HCT116 (cell line): Measurements from ENCODE around the gene DMXL2. TPM values are rescaled to one million over a fixed set of nuclear protein-coding genes. Genes with fewer than 3 reads are reported as not detected.

Experiments
- ATAC-seq: fragments of 200-7000 bp; cut with Tn5 transposase; 2 replicates; pipeline ENCODE4 v1.9.1; 2020; ENCODE audit warnings: mild to moderate bottlenecking, moderate library complexity
- BruUV-seq: library from RNA; stranded (reverse); fragments of 400-500 nt; replicated peaks from 2 replicates; lab custom pipeline; 2021; lab: Mats Ljungman, UMichigan
- CTCF ChIA-PET: fragments of 300-600 bp; sonication (Branson Sonifier 250); formaldehyde crosslinking; loops from one replicate; lab custom pipeline; 2021; ENCODE audit warnings: antibody characterized with exemption; lab: Charles Lee
- POLR2A ChIA-PET: fragments of 300-600, 350-600 bp; sonication (Branson Sonifier 250); formaldehyde crosslinking; loops from one replicate; lab custom pipeline; 2021; ENCODE audit warnings: antibody characterized with exemption; lab: Charles Lee
- RAD21 ChIA-PET, 2 experiments: fragments of 300-600 bp; sonication (Branson Sonifier 250); formaldehyde crosslinking; loops; one replicate each; lab custom pipeline; 2023; ENCODE audit warnings: low total read pairs in 2 of 2; ENCODE audit not compliant: uncharacterized antibody in 2 of 2, unreplicated experiment in 2 of 2, low non-redundant PET in 1 of 2; lab: Charles Lee
- DNase-seq: peaks from one replicate; pipeline ENCODE4 v3.0.0-alpha.2; 2010; ENCODE audit warnings: low read depth, low spot score
- H2AFZ ChIP-seq: fragments of 200-600 bp; shearing (Covaris generic), sonication (generic); 2 replicates; pipeline ENCODE4 v1.6.1; 2017; ENCODE audit warnings: low read depth, mixed run types, mixed read lengths, antibody characterized with exemption, low read length; ENCODE audit not compliant: poor library complexity, severe bottlenecking
- H3K27ac ChIP-seq: 2 replicates; pipeline ENCODE4 v1.5.1; 2012; ENCODE audit warnings: low read depth, low read length
- H3K27me3 ChIP-seq: fragments of 200-600 bp; sonication (generic); 2 replicates; pipeline ENCODE4 v1.6.1; 2016; ENCODE audit warnings: mixed run types, low read length, mixed read lengths; ENCODE audit not compliant: insufficient read depth
- H3K36me3 ChIP-seq, 2 experiments: fragments of 200-500 bp in 1 of 2; fragments of 200-600 bp in 1 of 2; sonication (Bioruptor generic) in 1 of 2; sonication (generic) in 1 of 2; 2 replicates each; pipeline versions ENCODE4 v1.5.1 to v1.6.1; 2014 to 2016; ENCODE audit warnings: low read length in 2 of 2, inconsistent platforms in 1 of 2, mixed read lengths in 1 of 2, mixed run types in 1 of 2; ENCODE audit not compliant: insufficient read depth in 2 of 2, control insufficient read depth in 1 of 2
- H3K4me1 ChIP-seq, 2 experiments: fragments of 200-600 bp in 1 of 2; sonication (generic) in 1 of 2; 2 replicates each; pipeline versions ENCODE4 v1.5.1 to v1.6.1; 2012 to 2017; ENCODE audit warnings: low read length in 2 of 2, inconsistent platforms in 1 of 2, mild to moderate bottlenecking in 1 of 2, mixed read lengths in 1 of 2, mixed run types in 1 of 2, moderate library complexity in 1 of 2; ENCODE audit not compliant: insufficient read depth in 2 of 2, control insufficient read depth in 1 of 2
- H3K4me2 ChIP-seq: fragments of 200-600 bp; sonication (generic); 2 replicates; pipeline ENCODE4 v1.6.1; 2017; ENCODE audit warnings: mixed run types, low read length, mixed read lengths
- H3K4me3 ChIP-seq, 2 experiments: fragments of 200-600 bp in 1 of 2; sonication (generic) in 1 of 2; replicated peaks in 1 of 2; 2 replicates each; pipeline ENCODE4 v1.5.1; 2011 to 2016; ENCODE audit warnings: low read length in 2 of 2, control low read depth in 1 of 2, low read depth in 1 of 2, mild to moderate bottlenecking in 1 of 2, mixed read lengths in 1 of 2, mixed run types in 1 of 2
- H3K79me2 ChIP-seq: fragments of 200-600 bp; sonication (generic); 2 replicates; pipeline ENCODE4 v1.6.1; 2017; ENCODE audit warnings: mild to moderate bottlenecking, mixed run types, low read length, moderate library complexity, mixed read lengths; ENCODE audit not compliant: insufficient read depth
- H3K9ac ChIP-seq: fragments of 200-600 bp; sonication (generic); 2 replicates; pipeline ENCODE4 v1.6.1; 2016; ENCODE audit warnings: low read length, mixed read lengths
- H3K9me2 ChIP-seq: fragments of 200-600 bp; sonication (generic), shearing (Covaris generic); 2 replicates; pipeline ENCODE4 v1.6.1; 2017; ENCODE audit warnings: mixed run types, mild to moderate bottlenecking, moderate library complexity; ENCODE audit not compliant: insufficient read depth
- H3K9me3 ChIP-seq, 2 experiments: fragments of 200-500 bp in 1 of 2; fragments of 200-600 bp in 1 of 2; sonication (Bioruptor generic) in 1 of 2; sonication (generic) in 1 of 2; 2 replicates each; pipeline ENCODE4 v1.6.1; 2014 to 2017; ENCODE audit warnings: low read length in 2 of 2, mixed read lengths in 2 of 2, inconsistent platforms in 1 of 2, low read depth in 1 of 2, mild to moderate bottlenecking in 1 of 2, mixed run types in 1 of 2, moderate library complexity in 1 of 2; ENCODE audit not compliant: control insufficient read depth in 1 of 2, insufficient read depth in 1 of 2
- H4K20me1 ChIP-seq: fragments of 200-600 bp; sonication (generic), shearing (Covaris generic); 2 replicates; pipeline ENCODE4 v1.6.1; 2017; ENCODE audit warnings: mixed run types, mild to moderate bottlenecking, moderate library complexity; ENCODE audit not compliant: insufficient read depth
- ATF3 ChIP-seq: IDR thresholded peaks from 2 replicates; pipeline ENCODE4 v1.6.1; 2012
- CBX3 ChIP-seq: IDR thresholded peaks from 2 replicates; pipeline ENCODE4 v1.6.1; 2012; ENCODE audit warnings: low read depth
- CEBPB ChIP-seq: IDR thresholded peaks from 2 replicates; pipeline ENCODE4 v1.6.1; 2012; ENCODE audit warnings: low read depth
- ELF1 ChIP-seq: IDR thresholded peaks from 2 replicates; pipeline ENCODE4 v1.6.1; 2012; ENCODE audit warnings: low read depth, borderline replicate concordance
- EZH2 ChIP-seq: fragments of 200-600 bp; sonication (generic); IDR thresholded peaks from 2 replicates; pipeline ENCODE4 v1.6.1; 2017; ENCODE audit warnings: antibody characterized with exemption, mixed run types
- EZH2phosphoT487 ChIP-seq: fragments of 200-600 bp; IDR thresholded peaks from 2 replicates; pipeline ENCODE4 v1.6.1; 2018; ENCODE audit warnings: antibody characterized with exemption, borderline replicate concordance
- POLR2AphosphoS5 ChIP-seq: IDR thresholded peaks from 2 replicates; pipeline ENCODE4 v1.6.1; 2011; ENCODE audit warnings: mild to moderate bottlenecking, low read depth, low read length, moderate library complexity
- REST ChIP-seq: IDR thresholded peaks from 2 replicates; pipeline ENCODE4 v1.6.1; 2012; ENCODE audit warnings: low read depth
- SIN3A ChIP-seq: IDR thresholded peaks from 2 replicates; pipeline ENCODE4 v1.6.1; 2012; ENCODE audit warnings: low read depth
- TCF7L2 ChIP-seq: IDR thresholded peaks from 2 replicates; pipeline ENCODE4 v1.7.0; 2011; ENCODE audit warnings: borderline replicate concordance, inconsistent platforms; ENCODE audit not compliant: insufficient read depth, insufficient read length; ENCODE audit errors: extremely low read depth
- YY1 ChIP-seq: IDR thresholded peaks from 2 replicates; pipeline ENCODE4 v1.6.1; 2011; ENCODE audit warnings: low read length, low read depth, moderate library complexity, mild to moderate bottlenecking; ENCODE audit not compliant: insufficient replicate concordance; ENCODE audit errors: extremely low read depth
- ZNF274 ChIP-seq: fragments of 200-500 bp; sonication (Bioruptor generic); IDR thresholded peaks from 2 replicates; pipeline ENCODE4 v1.6.1; 2014; ENCODE audit warnings: mild to moderate bottlenecking, low read depth, low read length, inconsistent platforms
- intact Hi-C: fragments of 100-400 bp; cut with micrococcal nuclease; formaldehyde crosslinking; loops from 2 replicates; pipeline ENCODE4 v1.10.0; 2022
- total RNA-seq: library from RNA; stranded (reverse); gene quantifications from one replicate; pipeline ENCODE4 v1.2.1, GENCODE V29; 2021; ENCODE audit not compliant: unreplicated experiment
- TF ChIP-seq, protein P1 (sequence below): IDR thresholded peaks from 2 replicates; pipeline ENCODE4 v1.6.1; 2012
- TF ChIP-seq, protein P2 (sequence below), 3 experiments: fragments of 200-600 bp in 1 of 3; sonication (generic) in 1 of 3; IDR thresholded peaks in 2 of 3; conservative IDR thresholded peaks in 1 of 3; 2 replicates each; pipeline ENCODE4 v1.5.1; 2012 to 2017; ENCODE audit warnings: low read depth in 2 of 3, low read length in 2 of 3, antibody characterized with exemption in 1 of 3, borderline replicate concordance in 1 of 3, control low read depth in 1 of 3, mild to moderate bottlenecking in 1 of 3, mixed read lengths in 1 of 3, mixed run types in 1 of 3, moderate library complexity in 1 of 3; ENCODE audit not compliant: insufficient read depth in 1 of 3

DMXL2 gene
- total RNA-seq, 1 experiment from 2014 or later: 21.5 TPM

- BruUV-seq: no TSS peak
- TF ChIP-seq ELF1 (no peak), ZNF274 (no peak), EZH2phosphoT487 (no peak), ATF3 (no peak), TCF7L2 (no peak), CEBPB (no peak)
- TF ChIP-seq, protein P1, sequence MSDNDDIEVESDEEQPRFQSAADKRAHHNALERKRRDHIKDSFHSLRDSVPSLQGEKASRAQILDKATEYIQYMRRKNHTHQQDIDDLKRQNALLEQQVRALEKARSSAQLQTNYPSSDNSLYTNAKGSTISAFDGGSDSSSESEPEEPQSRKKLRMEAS: no peak
- Histone ChIP-seq H3K4me1 (no peaks in the 10 kb centered on the region), H3K4me3 (no peak overlapping the region), H3K27ac (no peak overlapping the region), H3K36me3 (no peaks in the 10 kb centered on the region; a peak in 1 of 4 replicates), H3K9ac (no peak overlapping the region), H3K79me2 (peaks cover 4% of the 10 kb centered on the region), H3K9me3 (no peaks in the 10 kb centered on the region), H3K9me2 (no peaks in the 10 kb centered on the region), H4K20me1 (no peaks in the 10 kb centered on the region), H3K4me2 (no peak overlapping the region), H3K27me3 (no peaks in the 10 kb centered on the region), H2AFZ (no peak overlapping the region)
- CTCF ChIA-PET: no interaction called here
- POLR2A ChIA-PET: no interaction called here
- no peak for DNase-seq
- RAD21 ChIA-PET: no interaction called here
- intact Hi-C loops: no loop called here
- no peak for ATAC-seq
Measured at GRCh38 chr15:51585986-51586385, 36.6 kb downstream of the DMXL2 start.

DNA sequence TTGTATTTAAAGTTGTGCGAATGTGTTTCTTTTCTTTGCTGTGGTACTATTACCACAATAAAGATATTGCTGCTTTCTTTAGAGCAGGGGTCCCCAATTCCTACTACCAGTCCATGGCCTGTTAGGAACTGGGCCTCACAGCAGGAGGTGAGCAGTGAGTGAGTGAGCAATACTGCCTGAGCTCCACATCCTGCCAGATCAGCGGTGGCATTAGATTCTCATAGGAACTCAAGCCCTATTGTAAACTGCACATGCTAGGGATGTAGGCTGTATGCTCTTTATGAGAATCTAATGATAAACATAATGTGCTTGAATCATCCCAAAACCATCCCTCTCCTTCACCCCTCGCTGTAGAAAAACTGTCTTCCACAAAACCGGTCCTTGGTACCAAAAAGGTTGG lies 41.6 kb downstream of the DMXL2 start:
- no peaks in the 10 kb centered on the region for H3K27me3 ChIP-seq
- BruUV-seq: no TSS peak
- H3K4me3 ChIP-seq: no peak overlapping the region
- no peak overlapping the region for H2AFZ ChIP-seq
- H3K4me2 ChIP-seq: no peak overlapping the region
- intact Hi-C loops: no loop called here
- ChIA-PET CTCF (no interaction called here), POLR2A (no interaction called here), RAD21 (no interaction called here)
- no peak overlapping the region for H3K27ac ChIP-seq
- H3K79me2 ChIP-seq: peaks cover 5% of the 10 kb centered on the region; the same call in 1 of the 2 replicates
- no peaks in the 10 kb centered on the region; a peak in 1 of 4 replicates for H3K36me3 ChIP-seq
- ATAC-seq: no peak
- peaks cover 0 to 8% of the 10 kb centered on the region in 2 experiments; a peak in 1 of 4 replicates for H3K4me1 ChIP-seq
- no peak for DNase-seq
- H3K9ac ChIP-seq: no peak overlapping the region
- no peaks in the 10 kb centered on the region for H3K9me2 ChIP-seq
- H3K9me3 ChIP-seq: no peaks in the 10 kb centered on the region
- H4K20me1 ChIP-seq: no peaks in the 10 kb centered on the region
- TF ChIP-seq SIN3A (no peak), REST (no peak), CBX3 (no peak), TCF7L2 (no peak), POLR2AphosphoS5 (no peak), YY1 (no peak), ATF3 (no peak), EZH2 (no peak)
- TF ChIP-seq, protein P2, sequence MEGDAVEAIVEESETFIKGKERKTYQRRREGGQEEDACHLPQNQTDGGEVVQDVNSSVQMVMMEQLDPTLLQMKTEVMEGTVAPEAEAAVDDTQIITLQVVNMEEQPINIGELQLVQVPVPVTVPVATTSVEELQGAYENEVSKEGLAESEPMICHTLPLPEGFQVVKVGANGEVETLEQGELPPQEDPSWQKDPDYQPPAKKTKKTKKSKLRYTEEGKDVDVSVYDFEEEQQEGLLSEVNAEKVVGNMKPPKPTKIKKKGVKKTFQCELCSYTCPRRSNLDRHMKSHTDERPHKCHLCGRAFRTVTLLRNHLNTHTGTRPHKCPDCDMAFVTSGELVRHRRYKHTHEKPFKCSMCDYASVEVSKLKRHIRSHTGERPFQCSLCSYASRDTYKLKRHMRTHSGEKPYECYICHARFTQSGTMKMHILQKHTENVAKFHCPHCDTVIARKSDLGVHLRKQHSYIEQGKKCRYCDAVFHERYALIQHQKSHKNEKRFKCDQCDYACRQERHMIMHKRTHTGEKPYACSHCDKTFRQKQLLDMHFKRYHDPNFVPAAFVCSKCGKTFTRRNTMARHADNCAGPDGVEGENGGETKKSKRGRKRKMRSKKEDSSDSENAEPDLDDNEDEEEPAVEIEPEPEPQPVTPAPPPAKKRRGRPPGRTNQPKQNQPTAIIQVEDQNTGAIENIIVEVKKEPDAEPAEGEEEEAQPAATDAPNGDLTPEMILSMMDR (IDR thresholded peaks at IDR 0.05 in 2 of 3, conservative IDR thresholded peaks at IDR 0.05 in 1 of 3; ENCODE audit: borderline replicate concordance in 1 of 3, insufficient read depth in 1 of 3, low read depth in 2 of 3, low read length in 2 of 3): no peak
